Esophagus muscularis mucosa (tissue), 4 donors: Measurements from ENCODE around the gene RAB5A. TPM values are rescaled to one million over a fixed set of nuclear protein-coding genes. Genes with fewer than 3 reads are reported as not detected.

Experiments
- DNase-seq: peaks from one replicate; pipeline ENCODE4 v3.0.0-alpha.2; 2017; ENCODE audit errors: extremely low spot score
- H3K27ac ChIP-seq, 4 donors: fragments of 200-600 bp; sonication (generic); replicated peaks in 1 of 4; 1 replicate in 3 of 4; 2 replicates in 1 of 4; pipeline ENCODE4 v1.5.1; 2016 to 2019; ENCODE audit warnings: mild to moderate bottlenecking in 1 of 4
- H3K27me3 ChIP-seq, 4 donors: fragments of 200-600 bp; sonication (generic); one replicate each; pipeline versions ENCODE4 v1.5.1 to v1.6.0; 2016 to 2019
- H3K36me3 ChIP-seq, 4 donors: fragments of 200-600 bp; sonication (generic); one replicate each; pipeline ENCODE4 v1.5.1; 2016 to 2019
- H3K4me1 ChIP-seq, 4 donors: fragments of 200-600 bp; sonication (generic); one replicate each; pipeline ENCODE4 v1.5.1; 2016 to 2019
- H3K4me3 ChIP-seq, 4 donors: fragments of 200-600 bp; sonication (generic); 1 replicate in 2 of 4; 2 replicates in 2 of 4; pipeline ENCODE4 v1.5.1; 2016 to 2019; ENCODE audit warnings: mild to moderate bottlenecking in 4 of 4, moderate library complexity in 1 of 4
- H3K9me3 ChIP-seq, 4 donors: fragments of 200-600 bp; sonication (generic); 1 replicate in 3 of 4; 2 replicates in 1 of 4; pipeline ENCODE4 v1.5.1; 2016 to 2019
- EP300 ChIP-seq: sonication (generic); formaldehyde crosslinking; IDR thresholded peaks from one replicate; pipeline ENCODE4 v1.6.1; 2017; ENCODE audit warnings: antibody characterized with exemption
- POLR2A ChIP-seq: fragments of 450-650 bp; IDR thresholded peaks from one replicate; pipeline ENCODE4 v1.6.1; 2017; ENCODE audit warnings: antibody characterized with exemption, moderate library complexity, mild to moderate bottlenecking, low read depth
- POLR2AphosphoS5 ChIP-seq, 2 donors: sonication (generic); formaldehyde crosslinking; IDR thresholded peaks; one replicate each; pipeline ENCODE4 v1.6.1; 2017; ENCODE audit warnings: antibody characterized with exemption in 2 of 2
- WGBS: methylation state at CpG from one replicate; pipeline ENCODE4 v1.1.5; 2018; 5-methylcytosine and 5-hydroxymethylcytosine counted together
- intact Hi-C: fragments of 100-400 bp; cut with DNase I; formaldehyde crosslinking; loops from one replicate; pipeline ENCODE4 v1.15.1; 2023
- total RNA-seq, 4 donors: library from RNA; depleted of rRNA; stranded (reverse); fragments of >200 nt; gene quantifications; one replicate each; pipeline versions ENCODE4 v1.1.0 to v1.2.1, GENCODE V29; 2016
- TF ChIP-seq, protein P1 (sequence below), 3 experiments: fragments of 200-600 bp in 2 of 3; fragments of 450-650 bp in 1 of 3; sonication (generic) in 2 of 3; IDR thresholded peaks; one replicate each; pipeline ENCODE4 v1.5.1; 2017 to 2019; ENCODE audit warnings: antibody characterized with exemption in 3 of 3, mild to moderate bottlenecking in 2 of 3, moderate library complexity in 1 of 3

RAB5A gene
- total RNA-seq, 4 donors from 2014 or later = 74.8 to 92.1 (median 76.4) TPM

- no peaks in the 10 kb centered on the region for H3K36me3 ChIP-seq
- no peaks in the 10 kb centered on the region for H3K9me3 ChIP-seq
- intact Hi-C loops = no loop called here
- H3K27me3 ChIP-seq = no peaks in the 10 kb centered on the region
- TF ChIP-seq POLR2AphosphoS5 (IDR thresholded peaks at IDR 0.05) (no peak), POLR2A (no peak)
- TF ChIP-seq, protein P1, sequence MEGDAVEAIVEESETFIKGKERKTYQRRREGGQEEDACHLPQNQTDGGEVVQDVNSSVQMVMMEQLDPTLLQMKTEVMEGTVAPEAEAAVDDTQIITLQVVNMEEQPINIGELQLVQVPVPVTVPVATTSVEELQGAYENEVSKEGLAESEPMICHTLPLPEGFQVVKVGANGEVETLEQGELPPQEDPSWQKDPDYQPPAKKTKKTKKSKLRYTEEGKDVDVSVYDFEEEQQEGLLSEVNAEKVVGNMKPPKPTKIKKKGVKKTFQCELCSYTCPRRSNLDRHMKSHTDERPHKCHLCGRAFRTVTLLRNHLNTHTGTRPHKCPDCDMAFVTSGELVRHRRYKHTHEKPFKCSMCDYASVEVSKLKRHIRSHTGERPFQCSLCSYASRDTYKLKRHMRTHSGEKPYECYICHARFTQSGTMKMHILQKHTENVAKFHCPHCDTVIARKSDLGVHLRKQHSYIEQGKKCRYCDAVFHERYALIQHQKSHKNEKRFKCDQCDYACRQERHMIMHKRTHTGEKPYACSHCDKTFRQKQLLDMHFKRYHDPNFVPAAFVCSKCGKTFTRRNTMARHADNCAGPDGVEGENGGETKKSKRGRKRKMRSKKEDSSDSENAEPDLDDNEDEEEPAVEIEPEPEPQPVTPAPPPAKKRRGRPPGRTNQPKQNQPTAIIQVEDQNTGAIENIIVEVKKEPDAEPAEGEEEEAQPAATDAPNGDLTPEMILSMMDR (IDR thresholded peaks at IDR 0.05) = no peak
- no peak for DNase-seq
- H3K4me3 ChIP-seq = no peak overlapping the region
- WGBS = 82% methylated on average over 4 of the region's 4 CpGs
- H3K4me1 ChIP-seq = no peaks in the 10 kb centered on the region
- no peak overlapping the region for H3K27ac ChIP-seq
Observed at GRCh38 chr3:19920401-19921080, 26.4 kb upstream of the RAB5A start.

DNA sequence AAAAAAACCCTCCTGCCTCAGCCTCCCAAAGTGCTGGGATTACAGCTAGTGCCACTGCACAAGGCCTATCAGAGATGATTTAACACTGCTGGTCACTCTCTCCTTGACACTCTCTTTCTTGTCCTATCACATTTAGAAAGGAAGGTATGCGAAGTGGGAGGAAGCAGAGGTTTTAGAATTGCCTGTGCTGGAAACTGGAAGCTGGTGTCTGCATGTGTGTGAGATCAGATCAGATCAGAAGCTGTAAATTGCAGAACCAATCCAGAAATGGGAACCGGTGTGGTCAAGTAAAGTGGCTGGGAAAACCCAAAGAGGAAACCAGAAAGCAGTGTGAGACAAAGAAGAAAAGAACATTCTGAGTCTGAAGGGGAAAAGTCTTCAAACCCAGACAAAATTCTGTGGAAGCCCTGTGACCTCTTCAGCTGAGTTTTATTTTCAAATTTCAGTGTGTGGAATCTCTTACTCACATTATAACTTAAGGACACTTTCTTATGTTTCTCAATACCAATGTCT, 15.7 kb upstream of the RAB5A start:
- TF ChIP-seq EP300 = no peak
- TF ChIP-seq, protein P1 (IDR thresholded peaks at IDR 0.05) = no peak
- TF ChIP-seq POLR2A = no peak
- no peak for TF ChIP-seq POLR2AphosphoS5 (IDR thresholded peaks at IDR 0.05)
- Histone ChIP-seq H3K36me3 (no peaks in the 10 kb centered on the region), H3K27me3 (peaks cover 0 to 10% (median 0%) of the 10 kb centered on the region in 4 donors), H3K27ac (no peak overlapping the region), H3K9me3 (no peaks in the 10 kb centered on the region), H3K4me3 (no peak overlapping the region), H3K4me1 (no peaks in the 10 kb centered on the region)
- 81% methylated on average over 2 of the region's 2 CpGs for WGBS
- intact Hi-C loops = no loop called here
- no peak for DNase-seq

DNA sequence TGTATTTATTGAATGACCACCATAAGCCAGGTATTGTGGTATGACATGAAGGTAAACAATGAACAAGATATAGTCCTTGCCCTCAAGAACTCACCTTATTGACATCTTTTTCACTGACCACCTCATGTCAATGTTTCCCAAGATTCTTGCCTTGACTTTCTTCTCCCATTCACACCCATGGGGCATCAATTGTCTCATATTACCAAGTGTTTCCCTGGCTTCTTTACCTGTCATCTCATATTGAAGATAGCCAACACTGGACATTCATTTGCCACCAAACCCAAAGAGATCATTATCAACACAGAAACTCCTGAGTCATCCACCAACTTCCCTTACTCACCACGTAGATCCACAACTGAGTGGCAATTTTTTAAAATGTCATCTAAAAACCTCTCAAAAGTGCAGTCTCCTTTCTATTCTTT, 15.1 kb upstream of the RAB5A start:
- no peak overlapping the region for H3K27ac ChIP-seq
- no peaks in the 10 kb centered on the region for H3K36me3 ChIP-seq
- WGBS = 58% methylated on average over 1 of the region's 1 CpG
- DNase-seq = no peak
- no peaks in the 10 kb centered on the region for H3K4me1 ChIP-seq
- peaks cover 0 to 10% (median 0%) of the 10 kb centered on the region in 4 donors for H3K27me3 ChIP-seq
- H3K9me3 ChIP-seq = no peaks in the 10 kb centered on the region
- TF ChIP-seq, protein P1 (IDR thresholded peaks at IDR 0.05) = no peak
- no peak for TF ChIP-seq POLR2A
- no peak for TF ChIP-seq EP300
- no peak for TF ChIP-seq POLR2AphosphoS5 (IDR thresholded peaks at IDR 0.05)
- H3K4me3 ChIP-seq = no peak overlapping the region
- intact Hi-C loops = no loop called here

DNA sequence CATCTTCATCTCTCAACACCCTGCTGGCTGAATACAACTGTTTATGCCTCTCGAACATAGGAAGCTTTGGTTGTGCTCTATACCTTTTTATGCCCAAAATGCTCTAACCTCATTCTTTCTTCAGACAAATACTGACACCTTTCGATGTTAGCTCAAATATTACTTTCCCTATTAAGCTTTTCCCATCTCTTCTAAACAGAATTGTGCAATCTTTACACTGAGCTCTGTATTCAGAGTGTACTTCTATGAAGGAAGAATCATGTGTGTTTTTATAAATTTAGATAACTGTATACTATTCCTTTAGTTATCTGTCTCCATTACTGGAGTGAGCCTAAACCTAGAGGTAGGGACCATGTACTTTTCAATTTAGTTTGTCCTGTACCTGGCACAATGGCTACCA, 14.5 kb upstream of the RAB5A start:
- Histone ChIP-seq H3K36me3 (no peaks in the 10 kb centered on the region), H3K9me3 (no peaks in the 10 kb centered on the region), H3K4me3 (no peak overlapping the region), H3K27me3 (peaks cover 0 to 10% (median 0%) of the 10 kb centered on the region in 4 donors), H3K27ac (no peak overlapping the region), H3K4me1 (no peaks in the 10 kb centered on the region)
- WGBS = 90% methylated on average over 2 of the region's 2 CpGs
- TF ChIP-seq EP300 = no peak
- TF ChIP-seq, protein P1 (IDR thresholded peaks at IDR 0.05) = no peak
- no peak for TF ChIP-seq POLR2A
- intact Hi-C loops = no loop called here
- DNase-seq = no peak
